MG63 (cell line): ENCODE measurements around the gene EFNA3. TPM values are rescaled to one million over a fixed set of nuclear protein-coding genes. Genes with fewer than 3 reads are reported as not detected.

Experiments
- DNase-seq: peaks from one replicate; pipeline ENCODE4 v3.0.0-alpha.2; 2020
- H3K27me3 ChIP-seq: fragments of 250-450 bp; sonication (Bioruptor Pico); 2 replicates; pipeline ENCODE4 v1.5.1; 2020; ENCODE audit warnings: mild to moderate bottlenecking, moderate library complexity
- H3K36me3 ChIP-seq: fragments of 250-450 bp; sonication (Bioruptor Pico); 2 replicates; pipeline ENCODE4 v1.5.1; 2020; ENCODE audit warnings: mild to moderate bottlenecking, moderate library complexity
- H3K4me3 ChIP-seq: fragments of 250-450 bp; sonication (Bioruptor Pico); 2 replicates; pipeline ENCODE4 v1.5.1; 2020; ENCODE audit warnings: mild to moderate bottlenecking, moderate library complexity
- H3K9me3 ChIP-seq: fragments of 250-450 bp; sonication (Bioruptor Pico); 2 replicates; pipeline ENCODE4 v1.5.1; 2020; ENCODE audit warnings: mild to moderate bottlenecking, moderate library complexity
- total RNA-seq: library from RNA; depleted of rRNA; stranded (reverse); fragments of >200 nt; shearing (Covaris generic); gene quantifications from 2 replicates; pipeline ENCODE4 v1.2.3, GENCODE V29; 2014; ENCODE audit warnings: low replicate concordance

Gene EFNA3
- total RNA-seq, 1 experiment from 2014 or later = 3.0 TPM

DNA sequence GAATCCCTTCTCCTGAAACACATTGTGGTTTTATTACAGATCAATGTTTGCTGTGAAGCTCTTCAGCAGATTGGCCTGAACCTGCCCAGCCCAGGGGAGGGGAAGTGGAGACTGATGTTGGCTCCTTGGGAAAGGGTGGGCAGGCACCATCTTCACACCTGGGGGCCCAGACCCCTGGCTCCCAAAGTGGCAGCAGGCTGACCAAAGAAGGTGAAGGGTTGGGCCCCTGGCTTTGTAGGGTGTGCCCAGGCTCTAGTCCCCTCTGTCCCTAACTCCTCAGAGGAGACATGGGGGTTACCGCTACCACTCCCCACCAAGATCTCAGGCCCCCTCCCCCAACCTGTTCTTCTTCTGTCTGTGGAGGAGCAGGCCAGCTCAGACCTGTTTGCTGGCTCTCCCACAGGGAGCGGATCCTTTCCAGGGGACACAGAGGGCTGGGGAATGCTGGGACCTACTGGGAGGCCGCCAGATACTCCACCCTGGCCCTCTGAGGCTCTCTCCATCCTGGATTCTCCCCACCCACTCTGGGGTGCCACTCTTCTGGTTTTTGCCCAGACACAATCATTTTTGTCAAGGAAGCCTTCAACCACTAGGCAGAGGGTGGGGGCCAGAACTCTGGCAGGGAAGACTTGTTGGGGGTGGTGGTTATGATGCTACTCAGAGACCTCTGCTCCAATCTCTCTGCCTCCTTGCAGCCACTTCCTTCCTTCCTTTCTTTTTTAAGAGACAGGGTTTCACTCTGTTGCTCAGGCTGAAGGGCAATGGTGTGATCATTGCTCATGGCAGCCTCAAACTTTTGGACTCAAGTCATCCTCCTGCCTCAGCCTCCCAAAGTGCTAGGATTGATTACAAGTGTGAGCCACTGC is 5.0 kb upstream of the EFNA3 start:
- no peak for DNase-seq

GRCh38 chr1:155075535-155075934 is 3.1 kb upstream of the EFNA3 start:
- Histone ChIP-seq H3K27me3 (peaks cover 17% of the 10 kb centered on the region), H3K9me3 (no peaks in the 10 kb centered on the region), H3K4me3 (no peak overlapping the region), H3K36me3 (no peaks in the 10 kb centered on the region)
- no peak for DNase-seq

More for the DNA sequence above, 5.0 kb upstream of the EFNA3 start:
- Histone ChIP-seq H3K36me3 (peaks cover 3% of the 10 kb centered on the region; the same call in 1 of the 2 replicates), H3K9me3 (no peaks in the 10 kb centered on the region), H3K4me3 (no peak overlapping the region), H3K27me3 (no peaks in the 10 kb centered on the region)

- no peak overlapping the region for H3K4me3 ChIP-seq
Measured at GRCh38 chr1:155076371-155076770, 2.3 kb upstream of the EFNA3 start.

DNA sequence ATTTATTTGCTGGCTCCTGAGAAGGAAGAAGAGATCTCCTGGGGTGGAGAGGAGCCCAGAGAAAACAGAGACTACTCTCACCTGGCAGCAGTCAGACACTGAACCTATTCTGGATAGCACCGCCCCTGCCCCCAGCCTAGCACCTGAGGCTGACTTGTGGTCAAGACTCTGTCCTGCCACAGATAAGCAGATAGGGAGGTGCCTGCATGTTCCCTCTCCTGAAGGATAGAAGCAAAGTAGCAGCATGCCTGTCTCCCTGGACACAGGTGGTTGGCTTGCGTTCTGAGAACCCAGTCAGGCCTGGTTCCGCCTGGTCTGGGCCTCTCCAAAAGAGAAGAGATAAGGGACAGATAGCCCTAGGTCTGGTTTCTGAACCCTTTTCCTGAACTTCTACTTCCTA is 1.3 kb upstream of the EFNA3 start:
- no peaks in the 10 kb centered on the region for H3K36me3 ChIP-seq
- DNase-seq = no peak
- no peak overlapping the region for H3K4me3 ChIP-seq
- peaks cover 35% of the 10 kb centered on the region for H3K27me3 ChIP-seq
- no peaks in the 10 kb centered on the region for H3K9me3 ChIP-seq

More at GRCh38 chr1:155076371-155076770, 2.3 kb upstream of the EFNA3 start:
- Histone ChIP-seq H3K36me3 (no peaks in the 10 kb centered on the region), H3K9me3 (no peaks in the 10 kb centered on the region), H3K27me3 (peaks cover 25% of the 10 kb centered on the region)
- no peak for DNase-seq

DNA sequence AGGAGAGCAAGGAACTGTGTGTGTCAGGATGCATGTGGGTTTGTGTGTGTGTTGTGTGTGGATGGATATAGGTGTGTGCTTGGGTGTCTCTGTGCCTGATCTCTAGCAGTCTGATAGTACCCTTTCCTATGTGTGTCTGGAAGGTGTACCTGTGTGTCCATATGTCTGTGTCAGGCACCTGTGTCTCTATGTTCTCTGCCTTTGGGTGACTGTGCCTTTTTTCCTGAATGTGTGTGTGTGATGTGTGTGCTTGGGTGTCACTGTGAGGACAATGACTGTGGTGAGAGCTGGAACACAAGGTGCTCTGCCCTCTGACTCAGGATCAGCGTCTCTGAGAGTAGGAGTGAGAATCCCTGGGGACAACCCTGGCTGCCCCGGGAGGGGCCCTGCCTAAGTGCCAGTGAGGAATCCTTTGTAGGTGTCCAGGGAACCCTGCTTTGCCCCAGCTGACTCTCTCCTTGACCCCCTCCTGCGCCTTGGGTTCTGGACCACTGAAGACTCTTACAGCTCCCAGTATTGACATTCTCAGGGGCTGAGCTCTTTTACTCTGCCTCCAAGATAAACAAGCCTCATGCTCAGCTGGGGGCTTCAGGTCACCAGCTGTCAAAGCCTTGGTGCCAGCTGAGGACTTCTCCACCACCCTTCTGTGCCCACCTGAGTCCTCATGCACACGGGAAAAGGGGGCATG is 735 bp upstream of the EFNA3 start:
- Histone ChIP-seq H3K4me3 (peak overlapping the region; percentile 35), H3K9me3 (no peaks in the 10 kb centered on the region), H3K27me3 (peaks cover 39% of the 10 kb centered on the region), H3K36me3 (no peaks in the 10 kb centered on the region)
- DNase-seq = no peak

GRCh38 chr1:155079210-155079486 is 511 bp downstream of the EFNA3 start:
- H3K4me3 ChIP-seq = peak overlapping the region; percentile 35
- H3K36me3 ChIP-seq = no peaks in the 10 kb centered on the region
- no peak for DNase-seq
- no peaks in the 10 kb centered on the region for H3K9me3 ChIP-seq
- peaks cover 43% of the 10 kb centered on the region for H3K27me3 ChIP-seq

- H3K36me3 ChIP-seq = no peaks in the 10 kb centered on the region
- peaks cover 43% of the 10 kb centered on the region for H3K27me3 ChIP-seq
- H3K4me3 ChIP-seq = no peak overlapping the region
- H3K9me3 ChIP-seq = no peaks in the 10 kb centered on the region
- no peak for DNase-seq
Measured at GRCh38 chr1:155079487-155080311, 1.1 kb downstream of the EFNA3 start.

DNA sequence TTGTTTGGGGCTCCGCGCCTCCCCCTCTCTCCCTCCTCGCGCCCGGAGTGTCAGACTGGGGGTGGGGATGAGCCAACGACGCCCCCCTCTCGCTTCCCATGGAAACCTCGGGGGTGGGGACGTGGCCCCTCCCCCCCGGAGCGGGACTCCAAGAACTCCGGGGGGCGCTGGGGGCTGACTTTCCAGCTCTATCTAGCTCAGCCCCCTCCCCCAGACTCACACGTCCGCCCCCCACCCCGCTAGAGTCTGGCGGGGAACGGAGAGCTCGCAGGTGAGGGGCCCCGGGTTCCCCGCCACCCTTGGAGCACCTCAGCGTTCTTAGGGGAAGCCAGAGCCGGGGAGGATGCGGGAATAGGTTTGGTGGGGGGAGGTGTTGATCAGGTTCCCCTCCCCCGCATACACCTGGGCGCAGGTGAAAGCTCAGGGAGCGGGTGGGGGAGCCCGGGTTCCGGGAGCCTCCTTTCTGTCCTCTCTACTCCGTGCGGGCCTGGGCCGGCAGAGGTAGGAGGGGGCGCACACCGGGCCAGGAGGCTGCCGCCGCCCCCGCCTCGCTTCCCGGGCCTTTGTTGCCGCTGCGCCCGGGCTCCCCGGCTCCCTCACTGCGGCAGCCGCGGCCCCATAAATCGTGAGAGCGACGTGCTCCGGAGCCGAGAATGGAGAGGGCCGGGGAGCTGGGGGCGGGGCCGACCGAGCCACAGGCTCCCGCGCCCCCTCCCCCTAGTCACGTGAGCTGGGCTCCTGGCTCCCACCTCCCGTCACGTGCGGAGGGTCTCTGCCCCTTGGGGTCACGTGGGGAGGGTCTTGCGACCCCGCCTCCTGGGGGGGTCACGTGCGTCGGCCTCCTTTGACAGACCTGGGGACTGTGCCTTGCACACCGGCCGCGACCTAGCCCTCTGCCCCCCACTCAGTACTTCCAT is 1.9 kb downstream of the EFNA3 start:
- Histone ChIP-seq H3K4me3 (no peak overlapping the region), H3K9me3 (no peaks in the 10 kb centered on the region), H3K27me3 (peaks cover 43% of the 10 kb centered on the region), H3K36me3 (no peaks in the 10 kb centered on the region)
- no peak for DNase-seq

- no peak for DNase-seq
- Histone ChIP-seq H3K36me3 (no peaks in the 10 kb centered on the region), H3K9me3 (no peaks in the 10 kb centered on the region), H3K4me3 (no peak overlapping the region), H3K27me3 (peaks cover 43% of the 10 kb centered on the region)
Measured at GRCh38 chr1:155081472-155082300, 3.0 kb downstream of the EFNA3 start.

DNA sequence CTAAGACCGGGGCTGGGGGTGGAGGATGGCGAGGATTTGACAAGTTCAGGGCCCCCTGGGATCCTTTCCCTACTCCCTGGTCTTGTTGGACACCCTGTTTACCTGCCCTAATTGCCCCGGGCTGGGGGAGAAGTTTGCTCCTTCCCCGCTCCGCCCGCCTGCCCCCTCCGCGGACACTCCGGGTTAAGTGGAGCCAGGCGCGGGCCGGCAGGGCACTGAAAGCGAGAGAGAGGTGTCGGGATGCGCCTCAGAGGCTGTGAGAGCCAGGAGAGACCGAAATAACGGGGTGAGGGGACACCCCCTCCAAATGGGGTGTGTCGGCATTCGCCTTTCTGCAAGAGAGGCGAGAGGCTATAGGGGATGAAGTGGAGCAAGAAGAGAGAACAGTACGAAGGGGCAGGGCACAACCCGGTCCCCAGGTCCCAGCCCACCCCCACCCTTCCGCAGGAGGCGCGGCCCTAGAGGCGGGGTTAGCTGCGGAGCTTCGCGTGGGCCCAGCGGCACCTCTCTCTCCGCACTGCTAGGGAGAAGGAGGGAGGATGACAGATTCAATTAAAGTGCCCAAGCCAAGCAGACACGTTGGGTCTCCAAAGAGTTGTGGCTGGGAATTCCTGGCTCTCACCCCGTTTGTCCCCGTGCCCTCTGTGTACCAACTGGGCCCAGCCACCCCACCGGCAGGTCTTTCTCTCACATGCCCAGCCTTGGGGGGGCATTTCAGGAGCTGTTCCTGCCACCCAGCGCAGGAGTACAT is 3.8 kb downstream of the EFNA3 start:
- DNase-seq = no peak
- Histone ChIP-seq H3K27me3 (peaks cover 43% of the 10 kb centered on the region), H3K9me3 (no peaks in the 10 kb centered on the region), H3K4me3 (no peak overlapping the region), H3K36me3 (no peaks in the 10 kb centered on the region)

- no peak for DNase-seq
- no peaks in the 10 kb centered on the region for H3K9me3 ChIP-seq
- no peak overlapping the region for H3K4me3 ChIP-seq
- no peaks in the 10 kb centered on the region for H3K36me3 ChIP-seq
- peaks cover 43% of the 10 kb centered on the region for H3K27me3 ChIP-seq
Measured at GRCh38 chr1:155083052-155083541, 4.5 kb downstream of the EFNA3 start.

DNA sequence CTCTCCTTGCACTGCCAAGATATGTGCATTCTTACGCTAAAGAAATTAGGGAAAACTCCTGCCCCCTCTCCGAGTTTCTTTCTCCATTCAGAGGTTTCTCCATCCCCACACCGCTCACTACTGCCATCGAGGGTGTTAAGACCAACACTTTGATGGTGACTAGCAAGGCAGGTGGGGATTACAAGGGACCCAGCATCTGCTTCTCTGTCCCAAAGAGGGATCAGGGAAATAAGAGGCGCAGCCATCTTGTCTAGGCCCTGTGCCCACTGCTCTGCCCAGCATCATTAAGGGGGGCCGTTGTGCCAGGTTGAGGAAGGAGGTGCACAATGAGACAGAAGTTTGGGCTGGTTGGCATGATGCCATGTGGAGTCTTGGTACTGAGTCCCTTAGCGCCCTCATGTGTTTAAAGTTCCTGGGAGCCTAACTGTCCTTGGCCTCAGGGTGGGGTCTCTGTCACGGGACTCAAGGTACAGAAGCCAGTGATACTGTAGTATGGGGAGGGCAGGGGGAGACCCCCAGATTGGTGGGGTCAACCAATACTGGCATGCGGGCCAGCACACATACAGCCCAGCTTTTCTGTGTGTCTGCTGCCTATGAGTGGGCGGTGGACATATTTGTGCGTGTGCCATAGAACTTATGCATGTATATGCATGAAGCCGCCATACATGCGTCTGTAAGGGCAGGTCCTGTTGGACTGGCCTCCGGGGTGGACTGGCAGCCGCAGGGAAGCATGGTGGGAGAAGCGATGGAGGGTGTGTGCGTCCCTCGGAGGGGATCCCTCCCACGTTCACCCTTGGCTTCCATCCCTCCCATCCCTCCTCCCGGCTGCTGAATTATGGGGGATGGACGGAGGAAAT is 5.5 kb downstream of the EFNA3 start:
- H3K27me3 ChIP-seq = peaks cover 40% of the 10 kb centered on the region
- no peaks in the 10 kb centered on the region for H3K9me3 ChIP-seq
- peak; percentile 53 for DNase-seq
- peak overlapping the region; percentile 63 for H3K4me3 ChIP-seq
- no peaks in the 10 kb centered on the region for H3K36me3 ChIP-seq

DNA sequence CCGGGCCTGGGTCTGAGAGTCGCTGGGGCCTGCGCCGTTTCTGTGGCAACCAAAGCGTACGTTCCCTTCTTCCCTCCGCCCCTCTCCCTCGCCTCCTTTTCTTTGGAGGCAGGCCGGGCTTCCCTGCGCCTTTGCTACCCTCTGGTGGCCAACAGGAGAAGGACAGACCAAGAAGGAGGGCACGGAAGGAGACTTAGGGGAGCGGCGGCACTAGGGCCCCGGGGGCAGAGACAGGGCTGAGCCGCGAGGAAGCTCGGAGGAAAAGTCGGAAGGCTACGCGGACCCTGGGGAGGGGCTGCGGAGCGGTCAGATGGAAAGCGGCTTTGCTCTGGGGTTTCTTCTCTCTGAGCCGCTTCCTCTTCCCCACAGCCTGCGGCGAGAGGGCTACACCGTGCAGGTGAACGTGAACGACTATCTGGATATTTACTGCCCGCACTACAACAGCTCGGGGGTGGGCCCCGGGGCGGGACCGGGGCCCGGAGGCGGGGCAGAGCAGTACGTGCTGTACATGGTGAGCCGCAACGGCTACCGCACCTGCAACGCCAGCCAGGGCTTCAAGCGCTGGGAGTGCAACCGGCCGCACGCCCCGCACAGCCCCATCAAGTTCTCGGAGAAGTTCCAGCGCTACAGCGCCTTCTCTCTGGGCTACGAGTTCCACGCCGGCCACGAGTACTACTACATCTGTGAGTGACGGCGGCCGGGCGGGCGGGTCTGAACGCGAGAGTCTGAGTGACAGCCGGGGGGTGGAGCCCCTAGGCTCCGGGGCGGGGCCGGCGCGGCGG is 6.3 kb downstream of the EFNA3 start:
- Histone ChIP-seq H3K27me3 (peaks cover 32% of the 10 kb centered on the region), H3K36me3 (no peaks in the 10 kb centered on the region), H3K4me3 (peak overlapping the region; percentile 63), H3K9me3 (no peaks in the 10 kb centered on the region)
- DNase-seq = peak; percentile 93
